Stimulated activated CD8-positive, alpha-beta memory T cell treated with anti-CD3 and anti-CD28 coated beads, Interleukin-4, amount 100 ng/mL, for 48 hours (primary cell): ENCODE measurements around the gene HFM1.
"Not testable (repeated sequence)": the region's sequence is repeated elsewhere in the genome, so short reads cannot be mapped to it uniquely, and the experiment has no call there.

ENCODE experiments used
- DNase-seq: peaks from one replicate; pipeline ENCODE4 v3.0.0-alpha.2; 2020

The HFM1 gene

DNA sequence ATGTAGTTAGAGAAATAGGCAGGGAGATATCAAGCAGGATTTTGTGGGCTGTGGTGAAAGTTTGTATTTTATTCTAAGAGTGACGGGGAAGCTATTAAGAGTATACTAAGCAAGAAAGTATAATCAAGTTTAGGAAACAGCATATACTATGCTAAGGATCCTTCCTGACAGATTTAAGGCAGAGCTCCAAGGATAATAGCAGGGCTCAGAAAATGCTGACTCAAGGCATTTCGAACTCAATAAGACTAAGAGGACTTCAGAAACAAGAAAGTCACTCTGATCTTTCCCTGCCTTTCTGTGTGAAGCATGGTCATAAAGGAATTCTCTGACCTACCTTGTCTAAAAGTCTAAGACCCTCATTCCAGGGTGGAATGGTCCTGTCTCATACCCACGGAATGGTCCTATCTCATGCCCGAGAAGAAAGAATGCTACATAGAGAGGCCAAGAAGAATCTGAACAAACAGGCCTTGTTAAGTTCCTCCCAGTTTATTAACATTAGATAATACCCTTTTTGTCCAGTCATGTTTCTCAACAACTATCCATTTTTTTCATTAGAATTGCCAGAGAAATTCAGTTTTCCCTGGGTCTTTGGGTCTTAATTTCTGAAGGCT, 59.1 kb downstream of the HFM1 start:
- no peak for DNase-seq

- no peak for DNase-seq
Observed at GRCh38 chr1:91338501-91338900, 66.1 kb downstream of the HFM1 start.

- no peak for DNase-seq
Observed at GRCh38 chr1:91335603-91336002, 69.0 kb downstream of the HFM1 start.

- no peak for DNase-seq
Observed at GRCh38 chr1:91334856-91335255, 69.8 kb downstream of the HFM1 start.

DNA sequence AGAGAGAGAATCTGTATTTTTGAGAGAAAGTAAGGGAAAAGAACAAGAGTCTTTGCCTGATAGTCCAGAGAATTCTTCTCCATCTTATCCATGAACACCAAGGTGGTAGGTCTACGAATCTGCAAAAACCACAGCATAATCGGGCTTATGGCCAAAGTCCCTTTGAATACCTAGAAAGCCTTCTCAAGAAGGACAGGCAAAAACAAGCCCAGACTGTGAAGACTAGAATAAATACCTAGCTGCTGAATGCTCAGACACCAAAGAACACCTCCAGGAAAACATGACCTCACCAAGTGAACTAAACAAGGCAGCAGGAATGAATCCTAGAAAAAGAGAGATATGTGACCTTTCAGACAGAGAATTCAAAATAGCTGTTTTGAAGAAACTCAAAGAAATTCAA, 79.2 kb downstream of the HFM1 start:
- no peak for DNase-seq

DNA sequence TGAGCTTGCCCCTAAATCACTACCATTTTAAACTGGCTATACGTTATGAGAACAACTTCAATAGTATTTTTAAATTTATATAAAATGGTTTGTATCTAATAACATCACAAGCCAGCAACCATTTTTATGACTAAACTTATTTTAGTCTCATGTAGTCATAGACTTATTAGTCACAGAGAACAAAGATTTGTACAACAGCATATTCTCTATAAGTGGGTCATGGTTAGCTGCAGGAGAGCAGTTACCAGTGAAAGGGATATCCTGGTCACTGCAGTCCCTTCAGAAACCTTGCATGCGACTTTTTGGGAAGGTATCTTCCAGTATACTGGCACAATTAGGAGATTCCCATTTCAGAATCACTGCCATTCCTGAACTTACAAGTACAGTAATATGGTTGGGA, 90.0 kb downstream of the HFM1 start:
- DNase-seq = no peak

GRCh38 chr1:91311672-91312071, 93.0 kb downstream of the HFM1 start:
- no peak for DNase-seq

DNA sequence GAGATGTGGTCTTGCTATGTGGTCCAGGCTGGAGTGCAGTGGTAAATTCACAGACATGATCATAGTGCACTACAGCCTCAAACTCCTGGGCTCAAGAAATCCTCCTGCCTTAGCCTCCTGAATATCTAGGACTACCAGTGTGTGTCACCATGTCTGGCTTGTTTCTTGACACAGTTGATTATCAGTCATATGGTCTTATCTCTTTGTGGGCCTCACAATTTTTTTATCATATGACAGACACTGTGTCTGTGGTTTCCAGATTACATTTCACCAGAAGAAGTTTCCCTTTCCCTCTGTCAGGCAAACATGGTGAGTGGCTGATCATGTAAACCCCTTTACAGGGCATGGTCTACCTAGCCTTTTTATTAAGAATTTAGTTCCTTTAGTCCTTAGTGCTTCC, 96.1 kb downstream of the HFM1 start:
- no peak for DNase-seq

- DNase-seq = no peak
Observed at GRCh38 chr1:91307784-91308409, 96.7 kb downstream of the HFM1 start.

GRCh38 chr1:91303165-91303564, 101.5 kb downstream of the HFM1 start:
- DNase-seq = no peak

DNA sequence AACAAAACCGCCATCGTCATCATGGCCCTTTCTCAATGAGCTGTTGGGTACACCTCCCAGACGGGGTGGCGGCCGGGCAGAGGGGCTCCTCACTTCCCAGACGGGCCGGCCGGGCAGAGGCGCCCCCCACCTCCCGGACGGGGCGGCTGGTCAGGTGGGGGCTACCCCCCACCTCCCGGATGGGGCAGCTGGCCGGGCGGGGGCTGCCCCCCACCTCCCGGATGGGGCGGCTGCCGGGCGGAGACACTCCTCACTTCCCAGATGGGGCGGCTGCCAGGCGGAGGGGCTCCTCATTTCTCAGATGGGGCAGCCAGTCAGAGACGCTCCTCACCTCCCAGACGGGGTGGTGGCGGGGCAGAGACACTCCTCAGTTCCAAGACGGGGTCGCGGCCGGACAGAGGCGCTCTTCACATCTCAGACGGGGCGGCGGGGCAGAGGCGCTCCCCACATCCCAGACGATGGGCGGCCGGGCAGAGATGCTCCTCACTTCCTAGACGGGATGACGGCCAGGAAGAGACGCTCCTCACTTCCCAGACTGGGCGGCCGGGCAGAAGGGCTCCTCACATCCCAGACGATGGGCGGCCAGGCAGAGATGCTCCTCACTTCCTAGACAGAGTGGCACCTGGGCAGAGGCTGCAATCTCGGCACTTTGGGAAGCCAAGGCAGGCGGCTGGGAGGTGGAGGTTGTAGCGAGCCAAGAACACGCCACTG, 115.6 kb downstream of the HFM1 start:
- not testable (repeated sequence) for DNase-seq

GRCh38 chr1:91286962-91287317, 117.7 kb downstream of the HFM1 start:
- not testable (repeated sequence) for DNase-seq

DNA sequence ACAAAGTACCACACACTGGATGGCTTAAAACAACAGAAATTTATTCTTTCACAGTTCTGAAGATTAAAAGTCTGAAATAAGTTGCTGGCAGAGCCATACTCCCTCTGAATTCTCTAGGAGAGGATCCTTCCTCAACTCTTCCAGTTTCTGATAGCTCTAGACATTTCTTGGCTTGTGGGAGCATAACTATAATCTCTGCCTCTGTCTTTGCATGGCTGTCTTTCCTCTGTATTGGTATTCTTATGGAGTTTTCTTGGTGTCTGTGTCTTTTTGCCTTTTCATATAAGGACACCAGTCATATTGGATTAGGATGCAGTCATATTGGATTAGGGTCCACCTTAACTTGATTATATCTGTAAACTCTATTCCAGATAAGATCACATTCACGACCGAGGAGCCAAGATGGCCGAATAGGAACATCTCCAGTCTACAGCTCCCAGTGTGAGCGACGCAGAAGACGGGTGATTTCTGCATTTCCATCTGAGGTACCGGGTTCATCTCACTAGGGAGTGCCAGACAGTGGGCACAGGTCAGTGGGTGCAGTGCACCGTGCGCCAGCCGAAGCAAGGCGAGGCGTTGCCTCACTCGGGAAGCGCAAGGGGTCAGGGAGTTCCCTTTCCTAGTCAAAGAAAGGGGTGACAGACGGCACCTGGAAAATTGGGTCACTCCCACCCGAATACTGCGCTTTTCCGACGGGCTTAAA, 118.2 kb downstream of the HFM1 start:
- DNase-seq = not testable (repeated sequence)

GRCh38 chr1:91283421-91283726, 121.3 kb downstream of the HFM1 start:
- no peak for DNase-seq

DNA sequence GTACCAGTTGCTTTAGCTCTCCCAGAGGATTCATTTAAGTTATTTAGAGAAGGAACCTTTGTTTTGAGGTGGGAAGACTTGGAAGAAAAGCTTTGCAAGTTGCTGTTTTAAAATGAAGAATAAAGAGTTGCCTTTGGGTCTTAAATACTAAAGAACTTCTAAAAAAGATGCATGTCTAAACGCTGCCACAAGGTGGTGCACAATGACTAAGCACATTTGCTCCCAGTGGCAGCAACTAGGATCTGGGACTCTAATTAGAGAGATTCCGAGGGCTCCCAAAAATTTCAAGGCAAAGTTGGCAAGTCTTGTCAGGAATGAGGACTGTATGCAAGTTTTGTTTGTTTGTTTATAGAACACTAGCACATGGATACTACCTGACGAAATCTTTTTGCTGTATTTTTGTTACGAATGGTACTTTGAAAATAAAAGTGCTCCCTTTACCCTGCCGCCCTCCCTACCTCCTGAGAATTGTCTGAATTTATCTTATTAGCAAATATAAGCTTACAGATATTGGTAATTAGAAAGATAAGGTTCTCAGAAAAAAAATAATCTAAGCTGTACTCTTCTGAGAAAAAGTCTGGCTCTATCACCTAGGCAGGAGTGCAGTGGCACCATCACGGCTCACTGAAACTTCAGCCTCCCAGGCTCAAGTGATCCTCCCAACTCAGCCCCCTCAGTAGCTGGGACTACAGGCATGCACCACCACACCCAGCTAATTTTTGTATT, 121.8 kb downstream of the HFM1 start:
- peak; percentile 60 for DNase-seq

DNA sequence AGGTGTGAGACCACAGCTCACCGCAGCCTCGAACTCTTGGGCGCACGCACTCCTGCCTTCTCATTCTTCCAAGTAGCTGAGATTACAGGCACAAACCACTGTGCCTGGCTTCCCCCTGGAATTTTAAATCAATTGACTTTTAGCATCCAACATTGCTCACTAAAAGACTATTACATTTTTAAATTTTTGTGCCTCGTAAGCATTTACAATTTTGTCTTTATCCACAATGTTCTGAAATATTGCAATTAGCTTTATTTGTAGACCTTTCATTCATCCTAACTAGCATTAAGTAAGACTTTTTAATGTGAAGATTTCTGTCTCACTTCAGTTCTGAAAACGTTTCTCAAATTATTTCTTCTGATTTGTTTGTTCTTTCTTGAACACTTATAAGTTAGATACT, 122.9 kb downstream of the HFM1 start:
- no peak for DNase-seq

- no peak for DNase-seq
Observed at GRCh38 chr1:91278754-91279153, 125.9 kb downstream of the HFM1 start.

GRCh38 chr1:91273875-91274274, 130.8 kb downstream of the HFM1 start:
- DNase-seq = no peak

- no peak for DNase-seq
Observed at GRCh38 chr1:91261655-91262054, 143.0 kb downstream of the HFM1 start.

DNA sequence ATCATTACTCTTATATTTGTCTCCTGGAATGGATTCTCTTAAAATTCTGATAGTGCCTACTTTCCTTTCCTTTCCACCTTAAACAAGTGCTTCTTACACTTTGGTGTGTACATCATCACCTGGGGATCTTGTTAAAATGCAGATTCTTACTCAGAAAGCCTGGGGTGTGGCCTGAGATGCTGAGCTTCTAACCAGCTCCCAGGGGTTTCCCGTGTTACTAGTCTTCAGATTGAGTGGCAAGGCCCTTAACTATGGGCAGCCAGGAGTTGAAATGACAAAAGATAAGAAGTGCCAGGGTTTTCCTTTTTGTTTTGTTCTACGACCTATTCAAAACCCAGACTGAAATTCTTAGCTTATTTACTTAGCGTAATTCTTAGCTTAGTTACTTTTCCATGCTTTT, 159.2 kb downstream of the HFM1 start:
- DNase-seq = no peak

DNA sequence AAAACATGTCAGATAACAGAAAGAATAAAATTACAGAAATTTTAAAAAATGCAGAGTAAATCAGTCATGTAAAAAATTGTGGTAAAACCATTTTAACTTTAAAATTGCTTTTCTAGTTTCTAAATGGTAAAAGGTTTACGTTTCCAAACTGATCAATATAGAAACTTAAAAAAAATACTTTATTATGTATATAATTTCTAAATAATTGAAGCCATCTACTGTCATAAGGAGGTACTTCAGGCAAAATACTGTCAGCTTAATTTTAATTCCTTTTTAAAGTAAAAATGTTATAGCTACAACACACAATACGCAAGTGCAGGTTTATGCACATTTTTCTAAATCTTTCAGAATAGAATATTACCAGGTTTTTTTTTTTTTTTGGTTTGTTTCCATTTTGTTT, 159.9 kb downstream of the HFM1 start:
- DNase-seq = no peak

DNA sequence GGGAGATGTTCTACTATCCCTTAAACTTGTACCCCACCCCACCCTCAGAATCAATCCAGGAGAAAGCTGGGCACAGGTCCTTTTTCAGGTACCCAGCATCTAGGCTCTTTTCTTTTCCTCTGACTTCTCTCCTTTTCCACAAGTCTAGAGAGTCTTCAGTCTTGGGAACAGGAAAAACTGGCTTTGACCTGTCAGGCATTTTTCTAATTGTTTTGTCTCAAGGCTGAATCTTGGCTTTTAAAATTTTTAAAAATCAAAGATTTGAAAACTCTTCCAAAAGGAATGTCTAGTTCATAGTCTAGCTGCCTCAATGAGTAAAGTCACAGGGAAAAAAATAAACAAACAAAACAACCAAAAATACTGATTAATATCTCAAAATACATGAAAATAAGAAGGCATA, 161.5 kb downstream of the HFM1 start:
- no peak for DNase-seq

GRCh38 chr1:91234181-91234580, 170.5 kb downstream of the HFM1 start:
- no peak for DNase-seq
